GM10266 (cell line): ENCODE data around the gene AP1AR.

Experiments
- DNase-seq: peaks from one replicate; pipeline ENCODE4 v3.0.0; 2012; ENCODE audit errors: extremely low spot score
- TF ChIP-seq, protein P1 (sequence below): IDR thresholded peaks from 2 replicates; pipeline ENCODE4 v1.5.1; 2012; ENCODE audit warnings: mild to moderate bottlenecking, low read depth; ENCODE audit not compliant: control insufficient read depth, insufficient read depth; ENCODE audit errors: missing control alignments

AP1AR gene

DNA sequence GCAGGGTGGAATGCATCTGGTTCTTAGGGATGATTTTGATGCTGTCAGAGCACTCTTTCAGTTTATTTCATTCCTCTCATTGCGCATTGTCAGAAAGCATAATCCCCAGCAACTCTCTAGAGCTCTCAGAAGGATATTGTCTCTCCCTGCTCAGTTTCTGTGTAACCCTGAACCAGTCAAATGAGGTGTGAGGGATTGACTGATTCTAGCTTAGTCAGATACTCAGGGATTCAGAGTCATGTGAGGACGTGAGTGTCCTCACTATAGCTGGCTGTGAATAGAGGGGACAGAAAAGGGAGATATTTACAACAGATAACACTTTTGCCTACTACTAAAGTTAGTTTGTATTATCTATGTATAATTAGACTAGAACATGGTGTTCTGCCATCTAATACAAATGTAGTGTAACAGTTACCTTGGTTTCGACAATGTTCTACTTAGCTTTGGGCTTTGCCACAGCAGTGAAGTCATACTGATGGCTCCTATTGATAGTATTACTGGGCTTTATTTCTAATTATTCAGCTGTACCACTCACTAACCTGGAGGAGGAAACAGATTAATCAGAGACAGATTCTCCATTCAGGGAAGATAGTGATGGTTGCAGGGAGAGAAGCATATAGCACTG, 19.5 kb downstream of the AP1AR start:
- DNase-seq: no peak
- TF ChIP-seq, protein P1, sequence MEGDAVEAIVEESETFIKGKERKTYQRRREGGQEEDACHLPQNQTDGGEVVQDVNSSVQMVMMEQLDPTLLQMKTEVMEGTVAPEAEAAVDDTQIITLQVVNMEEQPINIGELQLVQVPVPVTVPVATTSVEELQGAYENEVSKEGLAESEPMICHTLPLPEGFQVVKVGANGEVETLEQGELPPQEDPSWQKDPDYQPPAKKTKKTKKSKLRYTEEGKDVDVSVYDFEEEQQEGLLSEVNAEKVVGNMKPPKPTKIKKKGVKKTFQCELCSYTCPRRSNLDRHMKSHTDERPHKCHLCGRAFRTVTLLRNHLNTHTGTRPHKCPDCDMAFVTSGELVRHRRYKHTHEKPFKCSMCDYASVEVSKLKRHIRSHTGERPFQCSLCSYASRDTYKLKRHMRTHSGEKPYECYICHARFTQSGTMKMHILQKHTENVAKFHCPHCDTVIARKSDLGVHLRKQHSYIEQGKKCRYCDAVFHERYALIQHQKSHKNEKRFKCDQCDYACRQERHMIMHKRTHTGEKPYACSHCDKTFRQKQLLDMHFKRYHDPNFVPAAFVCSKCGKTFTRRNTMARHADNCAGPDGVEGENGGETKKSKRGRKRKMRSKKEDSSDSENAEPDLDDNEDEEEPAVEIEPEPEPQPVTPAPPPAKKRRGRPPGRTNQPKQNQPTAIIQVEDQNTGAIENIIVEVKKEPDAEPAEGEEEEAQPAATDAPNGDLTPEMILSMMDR: no peak

DNA sequence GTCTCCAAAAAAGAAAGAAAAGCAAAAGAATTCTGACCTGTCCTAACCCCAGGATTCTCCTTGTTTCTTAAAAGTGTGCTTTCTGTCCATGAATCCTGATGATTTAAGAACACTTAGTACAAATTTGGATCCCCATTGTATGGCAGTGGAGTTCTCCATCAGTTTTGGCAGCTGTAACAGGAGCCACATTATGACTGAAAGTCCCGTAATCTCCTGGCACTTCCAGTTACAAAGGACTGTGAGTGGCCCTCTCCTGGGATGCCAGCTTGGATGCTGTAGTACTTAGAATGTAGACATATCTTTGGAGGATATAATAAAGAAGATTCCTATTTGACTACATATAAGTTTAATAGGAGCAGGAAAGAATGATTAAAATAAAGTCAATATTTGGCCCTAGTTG, 20.6 kb downstream of the AP1AR start:
- TF ChIP-seq, protein P1: no peak
- no peak for DNase-seq

DNA sequence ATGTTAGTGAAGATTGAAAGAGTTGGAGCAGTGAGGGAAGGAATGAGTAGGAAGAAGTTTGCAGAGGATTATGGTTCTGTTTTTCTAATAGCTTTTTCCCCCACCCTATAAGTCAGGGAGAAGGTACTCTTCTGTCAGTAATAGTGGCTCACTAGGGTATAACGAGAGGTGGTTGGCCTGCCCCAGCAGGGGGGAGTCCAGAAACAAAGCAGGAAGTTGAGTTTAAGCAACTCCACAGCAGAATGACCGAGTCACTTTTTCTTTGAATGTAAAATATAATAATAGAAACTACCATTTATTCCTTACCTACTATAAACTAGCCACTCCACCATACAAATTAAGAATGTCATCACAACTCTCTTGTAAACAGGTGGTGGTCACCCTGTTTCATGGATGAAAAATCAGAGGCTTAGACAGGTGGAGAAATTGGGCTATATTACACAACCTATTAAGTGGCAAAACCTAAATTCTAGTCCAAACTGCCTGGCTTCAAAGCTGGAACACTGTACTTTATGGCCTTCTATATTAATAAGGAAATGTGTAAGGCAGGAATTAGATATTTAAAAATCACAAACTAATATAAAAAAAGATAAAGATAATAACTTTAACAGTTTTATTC, 21.9 kb downstream of the AP1AR start:
- TF ChIP-seq, protein P1: no peak
- peak; percentile 34 for DNase-seq

DNA sequence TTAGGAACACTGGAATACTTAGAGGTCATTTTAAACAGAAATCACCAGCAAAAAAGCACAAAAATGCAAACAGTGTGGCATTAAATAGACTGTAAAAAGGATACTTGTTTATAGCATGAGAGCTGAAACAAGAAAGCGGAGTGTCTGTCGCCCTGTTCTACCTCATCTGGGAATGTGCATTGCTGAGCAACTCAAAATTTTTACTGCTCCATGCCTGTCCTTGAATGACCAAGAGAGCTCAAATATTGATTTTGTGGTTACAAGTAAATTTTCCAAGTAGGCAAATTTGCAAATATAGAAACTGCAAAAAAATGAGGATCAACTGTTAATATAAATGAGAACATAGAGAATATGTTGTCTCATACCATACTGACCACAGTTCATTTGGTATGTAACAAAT, 25.5 kb downstream of the AP1AR start:
- TF ChIP-seq, protein P1: no peak
- DNase-seq: no peak

DNA sequence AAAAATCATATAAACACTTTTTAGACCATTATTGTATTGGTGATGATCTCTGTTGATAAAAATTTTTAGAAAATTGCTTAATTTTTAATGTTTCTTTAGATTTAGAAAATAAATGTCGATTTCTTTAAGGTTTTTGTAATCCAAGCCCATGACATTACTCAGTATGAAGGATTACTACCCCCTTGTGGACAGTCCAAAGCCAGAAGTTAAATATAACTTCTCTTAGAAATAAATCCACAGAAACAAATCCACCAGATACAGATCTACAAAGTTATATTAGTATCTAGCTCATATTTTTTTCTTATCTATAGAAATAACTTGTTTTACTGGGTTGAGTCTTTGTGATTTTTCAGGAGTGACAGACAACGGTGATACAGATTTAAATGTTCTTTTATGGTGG, 35.2 kb downstream of the AP1AR start:
- TF ChIP-seq, protein P1: peak; percentile 34
- no peak for DNase-seq

DNA sequence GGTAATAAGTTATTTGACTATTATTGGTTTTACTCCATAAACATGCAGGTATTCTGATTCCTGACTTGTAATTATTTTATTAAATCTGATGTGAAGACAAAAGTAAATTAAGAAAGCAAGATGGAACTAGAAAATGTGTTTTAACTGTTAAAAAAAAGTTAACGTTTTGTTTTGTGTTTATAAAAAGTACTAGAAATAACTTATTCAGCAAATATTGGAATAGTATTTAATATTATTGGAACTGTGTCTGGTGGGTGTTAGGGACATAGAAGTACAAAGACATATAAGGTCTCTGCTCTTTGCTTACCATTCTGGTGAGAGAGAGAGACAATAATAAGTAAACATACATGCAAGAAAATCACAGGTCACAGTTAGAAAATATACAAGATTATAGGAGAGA, 38.5 kb downstream of the AP1AR start:
- DNase-seq: no peak

More for the DNA sequence above, 38.5 kb downstream of the AP1AR start:
- TF ChIP-seq, protein P1: no peak
